GM12878 (cell line): Measurements from ENCODE around the gene FNDC8. TPM values are rescaled to one million over a fixed set of nuclear protein-coding genes. Genes with fewer than 3 reads are reported as not detected.

Source experiments
- ATF3 ChIP-seq: IDR thresholded peaks from 2 replicates; pipeline ENCODE4 v1.6.1; 2011; ENCODE audit warnings: low read depth, mild to moderate bottlenecking, low read length, moderate library complexity, borderline replicate concordance; ENCODE audit errors: extremely low read depth
- BHLHE40 ChIP-seq, 2 experiments: fragments of 450-650 bp in 1 of 2; IDR thresholded peaks; 2 replicates each; pipeline ENCODE4 v1.6.1; 2011 to 2017; ENCODE audit warnings: low read depth in 2 of 2, borderline replicate concordance in 1 of 2, improper control_type of control experiment in 1 of 2, low read length in 1 of 2, mild to moderate bottlenecking in 1 of 2
- CBX3 ChIP-seq: fragments of 200-600 bp; sonication (generic); IDR thresholded peaks from 2 replicates; pipeline ENCODE4 v1.6.1; 2016; ENCODE audit warnings: low read depth, borderline replicate concordance
- CTCF ChIP-seq, 3 experiments: IDR thresholded peaks in 2 of 3; conservative IDR thresholded peaks in 1 of 3; 2 replicates each; pipeline ENCODE4 v1.5.1; 2011; ENCODE audit warnings: low read depth in 3 of 3, low read length in 3 of 3, mild to moderate bottlenecking in 3 of 3, control low read depth in 2 of 3, moderate library complexity in 2 of 3, inconsistent platforms in 1 of 3, mixed read lengths in 1 of 3; ENCODE audit not compliant: control insufficient read depth in 2 of 3, insufficient read depth in 1 of 3; ENCODE audit errors: extremely low read depth in 1 of 3
- E2F4 ChIP-seq: IDR thresholded peaks from 2 replicates; pipeline ENCODE4 v1.6.1; 2012; ENCODE audit warnings: low read depth, low read length, improper control_type of control experiment
- EED ChIP-seq: sonication (generic); IDR thresholded peaks from 2 replicates; pipeline ENCODE4 v1.6.1; 2016; ENCODE audit warnings: antibody characterized with exemption, low read depth
- FOS ChIP-seq: IDR thresholded peaks from 3 replicates; pipeline ENCODE4 v1.6.1; 2011; ENCODE audit warnings: borderline replicate concordance; ENCODE audit not compliant: insufficient read length; ENCODE audit errors: extremely low read depth
- KAT2A ChIP-seq: conservative IDR thresholded peaks from 2 replicates; pipeline ENCODE4 v1.6.1; 2011; ENCODE audit warnings: low read depth, low read length; ENCODE audit not compliant: control insufficient read depth
- KLF5 ChIP-seq: fragments of 450-650 bp; IDR thresholded peaks from 2 replicates; pipeline ENCODE4 v1.6.1; 2014; ENCODE audit warnings: mild to moderate bottlenecking; ENCODE audit not compliant: partially characterized antibody
- NFIC ChIP-seq: IDR thresholded peaks from 2 replicates; pipeline ENCODE4 v1.6.1; 2012; ENCODE audit warnings: low read depth, mild to moderate bottlenecking, inconsistent platforms, low read length, moderate library complexity
- NFYA ChIP-seq: IDR thresholded peaks from 2 replicates; pipeline ENCODE4 v1.6.1; 2011; ENCODE audit warnings: low read depth, mild to moderate bottlenecking, low read length, improper control_type of control experiment, borderline replicate concordance
- NKRF ChIP-seq: fragments of 450-650 bp; conservative IDR thresholded peaks from 2 replicates; pipeline ENCODE4 v1.6.1; 2017; ENCODE audit warnings: mild to moderate bottlenecking, moderate library complexity
- NR2C1 ChIP-seq: fragments of 450-650 bp; IDR thresholded peaks from 2 replicates; pipeline ENCODE4 v1.6.1; 2017; ENCODE audit warnings: antibody characterized with exemption, mild to moderate bottlenecking, moderate library complexity
- PRDM15 ChIP-seq: fragments of 450-650 bp; formaldehyde crosslinking; IDR thresholded peaks from 2 replicates; pipeline ENCODE4 v1.4.0; 2020; ENCODE audit warnings: mild to moderate bottlenecking, moderate library complexity
- RUNX3 ChIP-seq: IDR thresholded peaks from 2 replicates; pipeline ENCODE4 v1.6.1; 2012; ENCODE audit warnings: low read length, inconsistent platforms
- SREBF1 ChIP-seq: IDR thresholded peaks from 2 replicates; pipeline ENCODE4 v1.6.1; 2012; ENCODE audit warnings: mild to moderate bottlenecking, low read length
- SREBF2 ChIP-seq: IDR thresholded peaks from 2 replicates; pipeline ENCODE4 v1.6.1; 2012; ENCODE audit warnings: mild to moderate bottlenecking, low read length
- SRF ChIP-seq, 2 experiments: IDR thresholded peaks; 2 replicates each; pipeline ENCODE4 v1.6.1; 2011; ENCODE audit warnings: low read depth in 2 of 2, low read length in 2 of 2, mild to moderate bottlenecking in 1 of 2, moderate library complexity in 1 of 2
- USF1 ChIP-seq: IDR thresholded peaks from 2 replicates; pipeline ENCODE4 v1.6.1; 2011; ENCODE audit warnings: borderline replicate concordance, low read depth, mild to moderate bottlenecking, moderate library complexity, mixed read lengths, low read length; ENCODE audit not compliant: insufficient read depth; ENCODE audit errors: extremely low read length
- polyA plus RNA-seq, 11 experiments: library from polyadenylated mRNA; depleted of rRNA in 4 of 11; unstranded in 6 of 11; stranded (reverse) in 5 of 11; fragments of >200 nt; fragmentation: Nextera tagmentation in 4 of 11; fragmentation: Illumina TruSeq in 1 of 11; extraction: Ambion mirVana in 4 of 11; extraction: Trizol in 1 of 11; gene quantifications; 1 replicate in 1 of 11; 2 replicates in 10 of 11; pipeline versions ENCODE4 v1.2.1 to v1.2.3, GENCODE V29; 2011 to 2016; ENCODE audit warnings: inconsistent platforms in 2 of 11, missing spikeins in 2 of 11, low read depth in 1 of 11
- total RNA-seq, 4 experiments: library from RNA; depleted of rRNA in 3 of 4; stranded (reverse); fragments of >200 nt in 3 of 4; fragmentation: Illumina TruSeq in 1 of 4; extraction: Trizol in 1 of 4; gene quantifications; 2 replicates each; pipeline versions ENCODE4 v1.2.1 to v1.2.3, GENCODE V29; 2013 to 2021

The FNDC8 gene
- total and polyA plus RNA-seq, 10 of the 15 experiments (the other 5 are each of a cell fraction or from before 2014, with no cell fraction given), result 0.06 to 0.15 (median 0.11) TPM; not detected in 7

- no peak for TF ChIP-seq NFIC
- peak; percentile 86 for TF ChIP-seq KLF5
- TF ChIP-seq SREBF1, result no peak
- no peak for TF ChIP-seq NFYA
- TF ChIP-seq E2F4, result no peak
- TF ChIP-seq BHLHE40 (IDR thresholded peaks at IDR 0.05; ENCODE audit: borderline replicate concordance in 1 of 2, low read depth in 2 of 2, low read length in 1 of 2), result no peak
- no peak for TF ChIP-seq PRDM15 (CRISPR knock-in tag)
- TF ChIP-seq NR2C1, result no peak
- no peak for TF ChIP-seq KAT2A
- peak in 1 of 3 experiments; percentile 2; a peak in 1 of 6 replicates for TF ChIP-seq CTCF (IDR thresholded peaks at IDR 0.05 in 2 of 3, conservative IDR thresholded peaks at IDR 0.05 in 1 of 3; ENCODE audit: control insufficient read depth in 2 of 3, extremely low read depth in 1 of 3, insufficient read depth in 1 of 3, low read depth in 3 of 3, low read length in 3 of 3)
- no peak for TF ChIP-seq SRF (IDR thresholded peaks at IDR 0.05; ENCODE audit: low read depth in 2 of 2, low read length in 2 of 2)
- no peak for TF ChIP-seq USF1
- no peak for TF ChIP-seq FOS
- TF ChIP-seq EED, result peak; percentile 84
- TF ChIP-seq CBX3, result no peak
- peak; percentile 88 for TF ChIP-seq RUNX3
- TF ChIP-seq ATF3, result no peak
- TF ChIP-seq NKRF, result no peak; the same call in 1 of the 2 replicates
- no peak for TF ChIP-seq SREBF2
These were observed 31.7 kb upstream of the FNDC8 start (continued) for GRCh38 chr17:35089586-35090296.
